Measurements from ENCODE around the gene ABHD12B.

DNA sequence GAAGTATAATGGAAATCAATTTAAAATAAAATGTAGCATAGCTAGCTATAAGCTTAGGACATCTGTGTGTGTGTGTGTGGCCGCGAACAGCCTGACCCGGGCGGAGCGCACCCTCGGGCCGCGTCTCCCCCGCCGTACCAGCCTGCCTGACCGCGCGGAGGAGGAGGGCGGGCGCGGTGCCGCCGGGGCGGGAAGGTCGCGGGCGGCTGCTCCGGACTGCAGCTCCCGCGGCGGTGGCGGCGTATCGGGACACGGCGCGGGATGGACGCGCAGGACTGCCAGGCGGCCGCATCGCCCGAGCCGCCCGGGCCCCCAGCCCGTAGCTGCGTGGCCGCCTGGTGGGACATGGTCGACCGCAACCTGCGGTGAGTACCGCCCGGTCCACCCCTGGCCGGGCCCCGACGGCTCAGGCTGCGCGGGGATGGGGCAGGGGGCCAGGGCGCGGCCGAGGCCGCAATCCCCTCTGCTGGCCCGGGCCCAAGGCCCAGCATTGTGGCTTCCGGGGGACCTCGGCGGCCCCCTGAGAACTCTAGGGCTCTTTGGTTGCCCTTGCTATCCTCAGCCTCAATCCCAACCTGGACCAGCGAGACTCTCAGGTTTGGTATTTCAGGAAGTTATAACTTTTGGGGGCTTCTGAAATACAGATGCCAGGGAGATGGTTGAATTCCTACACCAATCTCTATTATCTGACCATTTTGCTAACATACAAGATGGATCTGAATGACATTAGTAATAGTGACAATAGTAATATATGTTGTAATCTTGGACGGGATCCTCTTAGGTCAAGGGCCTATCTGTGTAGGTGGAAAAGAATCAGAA is at the start of gene ABHD12B:
- TF ChIP-seq POLR2AphosphoS5 (IDR thresholded peaks at IDR 0.05; ENCODE audit: low read depth) (no peak), EZH2 (IDR thresholded peaks at IDR 0.05; ENCODE audit: low read depth, unreplicated experiment) (no peak), NANOG (IDR thresholded peaks at IDR 0.05; ENCODE audit: borderline replicate concordance) (no peak), CREB1 (CRISPR knock-in tag; IDR thresholded peaks at IDR 0.05; ENCODE audit: low read depth) (no peak), EZH2phosphoT487 (IDR thresholded peaks at IDR 0.05; ENCODE audit: unreplicated experiment) (no peak), ZNF114 (CRISPR knock-in tag; IDR thresholded peaks at IDR 0.05) (no peak), JUNB (IDR thresholded peaks at IDR 0.05; ENCODE audit: unreplicated experiment) (no peak), STAT1 (IDR thresholded peaks at IDR 0.05; ENCODE audit: unreplicated experiment) (no peak), ZNF331 (CRISPR knock-in tag; IDR thresholded peaks at IDR 0.05; ENCODE audit: low read depth) (no peak)
- TF ChIP-seq, protein P1, sequence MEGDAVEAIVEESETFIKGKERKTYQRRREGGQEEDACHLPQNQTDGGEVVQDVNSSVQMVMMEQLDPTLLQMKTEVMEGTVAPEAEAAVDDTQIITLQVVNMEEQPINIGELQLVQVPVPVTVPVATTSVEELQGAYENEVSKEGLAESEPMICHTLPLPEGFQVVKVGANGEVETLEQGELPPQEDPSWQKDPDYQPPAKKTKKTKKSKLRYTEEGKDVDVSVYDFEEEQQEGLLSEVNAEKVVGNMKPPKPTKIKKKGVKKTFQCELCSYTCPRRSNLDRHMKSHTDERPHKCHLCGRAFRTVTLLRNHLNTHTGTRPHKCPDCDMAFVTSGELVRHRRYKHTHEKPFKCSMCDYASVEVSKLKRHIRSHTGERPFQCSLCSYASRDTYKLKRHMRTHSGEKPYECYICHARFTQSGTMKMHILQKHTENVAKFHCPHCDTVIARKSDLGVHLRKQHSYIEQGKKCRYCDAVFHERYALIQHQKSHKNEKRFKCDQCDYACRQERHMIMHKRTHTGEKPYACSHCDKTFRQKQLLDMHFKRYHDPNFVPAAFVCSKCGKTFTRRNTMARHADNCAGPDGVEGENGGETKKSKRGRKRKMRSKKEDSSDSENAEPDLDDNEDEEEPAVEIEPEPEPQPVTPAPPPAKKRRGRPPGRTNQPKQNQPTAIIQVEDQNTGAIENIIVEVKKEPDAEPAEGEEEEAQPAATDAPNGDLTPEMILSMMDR (conservative IDR thresholded peaks at IDR 0.05; ENCODE audit: low read depth in 2 of 2) = no peak
- TF ChIP-seq, protein P2, sequence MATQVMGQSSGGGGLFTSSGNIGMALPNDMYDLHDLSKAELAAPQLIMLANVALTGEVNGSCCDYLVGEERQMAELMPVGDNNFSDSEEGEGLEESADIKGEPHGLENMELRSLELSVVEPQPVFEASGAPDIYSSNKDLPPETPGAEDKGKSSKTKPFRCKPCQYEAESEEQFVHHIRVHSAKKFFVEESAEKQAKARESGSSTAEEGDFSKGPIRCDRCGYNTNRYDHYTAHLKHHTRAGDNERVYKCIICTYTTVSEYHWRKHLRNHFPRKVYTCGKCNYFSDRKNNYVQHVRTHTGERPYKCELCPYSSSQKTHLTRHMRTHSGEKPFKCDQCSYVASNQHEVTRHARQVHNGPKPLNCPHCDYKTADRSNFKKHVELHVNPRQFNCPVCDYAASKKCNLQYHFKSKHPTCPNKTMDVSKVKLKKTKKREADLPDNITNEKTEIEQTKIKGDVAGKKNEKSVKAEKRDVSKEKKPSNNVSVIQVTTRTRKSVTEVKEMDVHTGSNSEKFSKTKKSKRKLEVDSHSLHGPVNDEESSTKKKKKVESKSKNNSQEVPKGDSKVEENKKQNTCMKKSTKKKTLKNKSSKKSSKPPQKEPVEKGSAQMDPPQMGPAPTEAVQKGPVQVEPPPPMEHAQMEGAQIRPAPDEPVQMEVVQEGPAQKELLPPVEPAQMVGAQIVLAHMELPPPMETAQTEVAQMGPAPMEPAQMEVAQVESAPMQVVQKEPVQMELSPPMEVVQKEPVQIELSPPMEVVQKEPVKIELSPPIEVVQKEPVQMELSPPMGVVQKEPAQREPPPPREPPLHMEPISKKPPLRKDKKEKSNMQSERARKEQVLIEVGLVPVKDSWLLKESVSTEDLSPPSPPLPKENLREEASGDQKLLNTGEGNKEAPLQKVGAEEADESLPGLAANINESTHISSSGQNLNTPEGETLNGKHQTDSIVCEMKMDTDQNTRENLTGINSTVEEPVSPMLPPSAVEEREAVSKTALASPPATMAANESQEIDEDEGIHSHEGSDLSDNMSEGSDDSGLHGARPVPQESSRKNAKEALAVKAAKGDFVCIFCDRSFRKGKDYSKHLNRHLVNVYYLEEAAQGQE (IDR thresholded peaks at IDR 0.05; ENCODE audit: unreplicated experiment) = no peak
- TF ChIP-seq, protein P3, sequence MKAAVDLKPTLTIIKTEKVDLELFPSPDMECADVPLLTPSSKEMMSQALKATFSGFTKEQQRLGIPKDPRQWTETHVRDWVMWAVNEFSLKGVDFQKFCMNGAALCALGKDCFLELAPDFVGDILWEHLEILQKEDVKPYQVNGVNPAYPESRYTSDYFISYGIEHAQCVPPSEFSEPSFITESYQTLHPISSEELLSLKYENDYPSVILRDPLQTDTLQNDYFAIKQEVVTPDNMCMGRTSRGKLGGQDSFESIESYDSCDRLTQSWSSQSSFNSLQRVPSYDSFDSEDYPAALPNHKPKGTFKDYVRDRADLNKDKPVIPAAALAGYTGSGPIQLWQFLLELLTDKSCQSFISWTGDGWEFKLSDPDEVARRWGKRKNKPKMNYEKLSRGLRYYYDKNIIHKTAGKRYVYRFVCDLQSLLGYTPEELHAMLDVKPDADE (IDR thresholded peaks at IDR 0.05) = no peak

Data from GM23338 (cell line).